ENCODE data around the gene GON4L. TPM values are rescaled to one million over a fixed set of nuclear protein-coding genes. Genes with fewer than 3 reads are reported as not detected.
A peak's percentile ranks its signal among the peaks of the same experiment; 100 is the strongest.

The GON4L gene
- total and polyA plus RNA-seq, 7 donors: 10.6 to 29.9 (median 21.0) TPM

- Histone ChIP-seq H3K9me3 (no peaks in the 10 kb centered on the region), H3K4me1 (peaks cover 10% of the 10 kb centered on the region), H3K27ac (peak overlapping the region; percentile 74), H3K4me3 (no peak overlapping the region), H3K36me3 (ENCODE audit: insufficient read depth in 1 of 2, low read depth in 1 of 2) (peaks cover 0 to 22% of the 10 kb centered on the region in 2 donors), H3K27me3 (ENCODE audit: insufficient read depth in 3 of 3, low read length in 2 of 3) (no peaks in the 10 kb centered on the region)
- TF ChIP-seq, protein P1, sequence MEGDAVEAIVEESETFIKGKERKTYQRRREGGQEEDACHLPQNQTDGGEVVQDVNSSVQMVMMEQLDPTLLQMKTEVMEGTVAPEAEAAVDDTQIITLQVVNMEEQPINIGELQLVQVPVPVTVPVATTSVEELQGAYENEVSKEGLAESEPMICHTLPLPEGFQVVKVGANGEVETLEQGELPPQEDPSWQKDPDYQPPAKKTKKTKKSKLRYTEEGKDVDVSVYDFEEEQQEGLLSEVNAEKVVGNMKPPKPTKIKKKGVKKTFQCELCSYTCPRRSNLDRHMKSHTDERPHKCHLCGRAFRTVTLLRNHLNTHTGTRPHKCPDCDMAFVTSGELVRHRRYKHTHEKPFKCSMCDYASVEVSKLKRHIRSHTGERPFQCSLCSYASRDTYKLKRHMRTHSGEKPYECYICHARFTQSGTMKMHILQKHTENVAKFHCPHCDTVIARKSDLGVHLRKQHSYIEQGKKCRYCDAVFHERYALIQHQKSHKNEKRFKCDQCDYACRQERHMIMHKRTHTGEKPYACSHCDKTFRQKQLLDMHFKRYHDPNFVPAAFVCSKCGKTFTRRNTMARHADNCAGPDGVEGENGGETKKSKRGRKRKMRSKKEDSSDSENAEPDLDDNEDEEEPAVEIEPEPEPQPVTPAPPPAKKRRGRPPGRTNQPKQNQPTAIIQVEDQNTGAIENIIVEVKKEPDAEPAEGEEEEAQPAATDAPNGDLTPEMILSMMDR (IDR thresholded peaks at IDR 0.05): no peak
- WGBS, 3 donors: 22 to 31% (median 22%) methylated on average over 3 of the region's 3 CpGs
- intact Hi-C loops (cut with DNase I): loop anchor here in 1 of 2 donors (10.0 kb wide), 1 partner anchor 538 kb away; no protein-coding TSS in a partner anchor
- DNase-seq: no peak
- ATAC-seq: no peak
Measured at GRCh38 chr1:155892796-155893195, 35.8 kb upstream of the GON4L start.

DNA sequence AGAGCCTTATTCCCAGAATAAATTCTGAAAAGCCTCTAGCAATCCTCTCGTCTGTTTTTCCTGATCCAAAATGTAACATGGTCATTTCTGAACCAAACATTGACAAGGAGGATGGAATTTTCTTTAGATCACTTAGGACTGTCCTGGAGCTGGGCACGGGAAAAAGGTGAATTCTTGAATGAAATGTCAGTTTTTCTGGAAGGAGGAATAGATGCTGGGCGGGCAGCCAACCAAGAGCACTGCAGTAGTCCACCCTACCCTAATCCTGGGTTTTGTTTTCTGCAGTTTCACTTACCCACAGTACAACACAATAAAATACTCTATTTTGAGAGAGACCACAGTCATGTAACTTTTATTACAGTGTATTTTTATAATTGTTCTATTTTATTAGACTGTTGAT lies 33.2 kb upstream of the GON4L start:
- Histone ChIP-seq H3K9me3 (no peaks in the 10 kb centered on the region), H3K36me3 (ENCODE audit: insufficient read depth in 1 of 2, low read depth in 1 of 2) (no peaks in the 10 kb centered on the region), H3K4me1 (peaks cover 10% of the 10 kb centered on the region), H3K27ac (no peak overlapping the region), H3K27me3 (ENCODE audit: insufficient read depth in 3 of 3, low read length in 2 of 3) (no peaks in the 10 kb centered on the region), H3K4me3 (no peak overlapping the region)
- intact Hi-C loops (cut with DNase I): loop anchor here in 1 of 2 donors (10.0 kb wide), 1 partner anchor 535 kb away; no protein-coding TSS in a partner anchor
- ATAC-seq: no peak
- WGBS, 3 donors: 42 to 53% (median 43%) methylated on average over 3 of the region's 3 CpGs
- no peak for DNase-seq
- TF ChIP-seq, protein P1 (IDR thresholded peaks at IDR 0.05): no peak

DNA sequence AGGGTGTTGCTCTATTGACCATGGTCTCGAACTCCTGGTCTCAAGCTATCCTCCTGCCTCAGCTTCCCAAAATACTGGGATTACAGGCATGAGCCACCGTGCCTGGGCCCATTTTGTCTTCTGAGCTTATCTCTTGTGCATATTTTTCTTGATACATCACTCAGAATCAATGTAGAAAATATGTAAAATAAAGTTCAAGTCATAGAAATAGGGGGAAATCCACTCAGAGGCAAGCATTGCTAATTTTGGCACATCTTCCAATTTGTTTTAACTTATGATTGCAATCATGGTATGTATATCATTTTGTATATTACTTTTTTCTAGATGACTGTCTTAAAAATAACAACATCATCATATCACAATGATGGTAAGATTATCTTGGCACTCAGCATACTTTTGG lies 32.6 kb upstream of the GON4L start:
- Histone ChIP-seq H3K9me3 (no peaks in the 10 kb centered on the region), H3K27me3 (ENCODE audit: insufficient read depth in 3 of 3, low read length in 2 of 3) (no peaks in the 10 kb centered on the region), H3K27ac (no peak overlapping the region), H3K36me3 (ENCODE audit: insufficient read depth in 1 of 2, low read depth in 1 of 2) (no peaks in the 10 kb centered on the region), H3K4me1 (peaks cover 10% of the 10 kb centered on the region), H3K4me3 (no peak overlapping the region)
- no peak for DNase-seq
- intact Hi-C loops (cut with DNase I): no loop called here
- TF ChIP-seq, protein P1 (IDR thresholded peaks at IDR 0.05): no peak
- 71 to 79% (median 74%) methylated on average over 2 of the region's 2 CpGs for WGBS, 3 donors
- ATAC-seq: no peak

DNA sequence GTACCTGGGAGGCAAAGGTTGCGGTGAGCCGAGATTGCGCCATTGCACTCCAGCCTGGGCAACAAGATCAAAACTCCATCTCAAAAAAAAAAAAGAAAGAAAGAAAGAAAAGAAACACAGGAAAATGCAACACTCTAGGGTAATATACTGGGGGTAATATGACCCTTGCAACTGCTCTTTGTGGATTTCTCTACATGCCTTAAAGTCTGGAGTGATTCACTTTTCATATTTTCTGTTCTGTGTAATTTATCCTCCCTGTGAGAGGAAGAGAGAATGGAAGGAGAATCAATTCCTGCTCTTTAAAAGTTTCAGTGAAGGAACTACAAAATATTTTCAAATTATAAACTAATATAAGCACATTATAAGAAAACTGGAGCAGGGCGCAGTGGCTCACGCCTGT lies 31.5 kb upstream of the GON4L start:
- WGBS, 3 donors: 95 to 100% (median 98%) methylated on average over 5 of the region's 5 CpGs

More for the DNA sequence above, 31.5 kb upstream of the GON4L start:
- intact Hi-C loops (cut with DNase I): no loop called here
- Histone ChIP-seq H3K4me1 (peaks cover 5% of the 10 kb centered on the region), H3K27me3 (ENCODE audit: insufficient read depth in 3 of 3, low read length in 2 of 3) (no peaks in the 10 kb centered on the region), H3K4me3 (no peak overlapping the region), H3K27ac (no peak overlapping the region), H3K36me3 (ENCODE audit: insufficient read depth in 1 of 2, low read depth in 1 of 2) (no peaks in the 10 kb centered on the region), H3K9me3 (no peaks in the 10 kb centered on the region)
- TF ChIP-seq, protein P1 (IDR thresholded peaks at IDR 0.05): no peak
- no peak for ATAC-seq
- DNase-seq: no peak
